Esophagus muscularis mucosa (tissue), 4 donors: ENCODE data around the gene PRRC2B. TPM values are rescaled to one million over a fixed set of nuclear protein-coding genes. Genes with fewer than 3 reads are reported as not detected.

Experiments
- DNase-seq: peaks from one replicate; pipeline ENCODE4 v3.0.0-alpha.2; 2017; ENCODE audit errors: extremely low spot score
- H3K27ac ChIP-seq, 4 donors: fragments of 200-600 bp; sonication (generic); replicated peaks in 1 of 4; 1 replicate in 3 of 4; 2 replicates in 1 of 4; pipeline ENCODE4 v1.5.1; 2016 to 2019; ENCODE audit warnings: mild to moderate bottlenecking in 1 of 4
- H3K27me3 ChIP-seq, 4 donors: fragments of 200-600 bp; sonication (generic); one replicate each; pipeline versions ENCODE4 v1.5.1 to v1.6.0; 2016 to 2019
- H3K36me3 ChIP-seq, 4 donors: fragments of 200-600 bp; sonication (generic); one replicate each; pipeline ENCODE4 v1.5.1; 2016 to 2019
- H3K4me1 ChIP-seq, 4 donors: fragments of 200-600 bp; sonication (generic); one replicate each; pipeline ENCODE4 v1.5.1; 2016 to 2019
- H3K4me3 ChIP-seq, 4 donors: fragments of 200-600 bp; sonication (generic); 1 replicate in 2 of 4; 2 replicates in 2 of 4; pipeline ENCODE4 v1.5.1; 2016 to 2019; ENCODE audit warnings: mild to moderate bottlenecking in 4 of 4, moderate library complexity in 1 of 4
- H3K9me3 ChIP-seq, 4 donors: fragments of 200-600 bp; sonication (generic); 1 replicate in 3 of 4; 2 replicates in 1 of 4; pipeline ENCODE4 v1.5.1; 2016 to 2019
- EP300 ChIP-seq: sonication (generic); formaldehyde crosslinking; IDR thresholded peaks from one replicate; pipeline ENCODE4 v1.6.1; 2017; ENCODE audit warnings: antibody characterized with exemption
- POLR2A ChIP-seq: fragments of 450-650 bp; IDR thresholded peaks from one replicate; pipeline ENCODE4 v1.6.1; 2017; ENCODE audit warnings: antibody characterized with exemption, moderate library complexity, mild to moderate bottlenecking, low read depth
- POLR2AphosphoS5 ChIP-seq, 2 donors: sonication (generic); formaldehyde crosslinking; IDR thresholded peaks; one replicate each; pipeline ENCODE4 v1.6.1; 2017; ENCODE audit warnings: antibody characterized with exemption in 2 of 2
- WGBS: methylation state at CpG from one replicate; pipeline ENCODE4 v1.1.5; 2018; 5-methylcytosine and 5-hydroxymethylcytosine counted together
- intact Hi-C: fragments of 100-400 bp; cut with DNase I; formaldehyde crosslinking; loops from one replicate; pipeline ENCODE4 v1.15.1; 2023
- total RNA-seq, 4 donors: library from RNA; depleted of rRNA; stranded (reverse); fragments of >200 nt; gene quantifications; one replicate each; pipeline versions ENCODE4 v1.1.0 to v1.2.1, GENCODE V29; 2016
- TF ChIP-seq, protein P1 (sequence below), 3 experiments: fragments of 200-600 bp in 2 of 3; fragments of 450-650 bp in 1 of 3; sonication (generic) in 2 of 3; IDR thresholded peaks; one replicate each; pipeline ENCODE4 v1.5.1; 2017 to 2019; ENCODE audit warnings: antibody characterized with exemption in 3 of 3, mild to moderate bottlenecking in 2 of 3, moderate library complexity in 1 of 3

The PRRC2B gene
- total RNA-seq, 4 donors from 2014 or later = 109 to 226 (median 148) TPM

DNA sequence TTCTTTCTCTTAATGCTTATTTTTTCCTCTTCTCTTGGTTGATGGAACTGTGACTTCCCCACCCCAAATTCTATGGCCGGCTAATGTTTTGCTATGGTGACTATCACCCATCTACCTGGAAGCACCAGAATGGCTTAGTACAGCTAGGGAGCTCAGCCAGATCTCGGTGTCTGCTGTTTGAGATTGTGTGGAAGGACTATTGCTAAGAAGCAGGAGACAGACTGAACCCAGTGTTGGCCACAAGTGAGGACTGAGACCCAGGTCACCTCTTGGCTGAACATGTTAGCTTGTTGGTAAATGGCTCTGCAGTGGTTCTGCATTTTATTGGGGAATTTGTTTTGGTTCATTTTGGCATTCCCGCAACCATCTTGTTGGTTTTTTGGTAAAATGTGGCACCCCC is 2.7 kb downstream of the PRRC2B start:
- Histone ChIP-seq H3K9me3 (no peaks in the 10 kb centered on the region), H3K27me3 (no peaks in the 10 kb centered on the region), H3K36me3 (no peaks in the 10 kb centered on the region), H3K4me1 (peaks cover 69 to 80% (median 76%) of the 10 kb centered on the region in 4 donors), H3K27ac (peak overlapping the region; percentile 98 to 99 (median 98)), H3K4me3 (peak overlapping the region; percentile 78 to 89 (median 82))
- DNase-seq = no peak
- no peak for TF ChIP-seq EP300
- no peak for TF ChIP-seq POLR2AphosphoS5 (IDR thresholded peaks at IDR 0.05)
- TF ChIP-seq, protein P1, sequence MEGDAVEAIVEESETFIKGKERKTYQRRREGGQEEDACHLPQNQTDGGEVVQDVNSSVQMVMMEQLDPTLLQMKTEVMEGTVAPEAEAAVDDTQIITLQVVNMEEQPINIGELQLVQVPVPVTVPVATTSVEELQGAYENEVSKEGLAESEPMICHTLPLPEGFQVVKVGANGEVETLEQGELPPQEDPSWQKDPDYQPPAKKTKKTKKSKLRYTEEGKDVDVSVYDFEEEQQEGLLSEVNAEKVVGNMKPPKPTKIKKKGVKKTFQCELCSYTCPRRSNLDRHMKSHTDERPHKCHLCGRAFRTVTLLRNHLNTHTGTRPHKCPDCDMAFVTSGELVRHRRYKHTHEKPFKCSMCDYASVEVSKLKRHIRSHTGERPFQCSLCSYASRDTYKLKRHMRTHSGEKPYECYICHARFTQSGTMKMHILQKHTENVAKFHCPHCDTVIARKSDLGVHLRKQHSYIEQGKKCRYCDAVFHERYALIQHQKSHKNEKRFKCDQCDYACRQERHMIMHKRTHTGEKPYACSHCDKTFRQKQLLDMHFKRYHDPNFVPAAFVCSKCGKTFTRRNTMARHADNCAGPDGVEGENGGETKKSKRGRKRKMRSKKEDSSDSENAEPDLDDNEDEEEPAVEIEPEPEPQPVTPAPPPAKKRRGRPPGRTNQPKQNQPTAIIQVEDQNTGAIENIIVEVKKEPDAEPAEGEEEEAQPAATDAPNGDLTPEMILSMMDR (IDR thresholded peaks at IDR 0.05) = no peak
- TF ChIP-seq POLR2A = no peak
- intact Hi-C loops = no loop called here
- 37% methylated on average over 3 of the region's 3 CpGs for WGBS

DNA sequence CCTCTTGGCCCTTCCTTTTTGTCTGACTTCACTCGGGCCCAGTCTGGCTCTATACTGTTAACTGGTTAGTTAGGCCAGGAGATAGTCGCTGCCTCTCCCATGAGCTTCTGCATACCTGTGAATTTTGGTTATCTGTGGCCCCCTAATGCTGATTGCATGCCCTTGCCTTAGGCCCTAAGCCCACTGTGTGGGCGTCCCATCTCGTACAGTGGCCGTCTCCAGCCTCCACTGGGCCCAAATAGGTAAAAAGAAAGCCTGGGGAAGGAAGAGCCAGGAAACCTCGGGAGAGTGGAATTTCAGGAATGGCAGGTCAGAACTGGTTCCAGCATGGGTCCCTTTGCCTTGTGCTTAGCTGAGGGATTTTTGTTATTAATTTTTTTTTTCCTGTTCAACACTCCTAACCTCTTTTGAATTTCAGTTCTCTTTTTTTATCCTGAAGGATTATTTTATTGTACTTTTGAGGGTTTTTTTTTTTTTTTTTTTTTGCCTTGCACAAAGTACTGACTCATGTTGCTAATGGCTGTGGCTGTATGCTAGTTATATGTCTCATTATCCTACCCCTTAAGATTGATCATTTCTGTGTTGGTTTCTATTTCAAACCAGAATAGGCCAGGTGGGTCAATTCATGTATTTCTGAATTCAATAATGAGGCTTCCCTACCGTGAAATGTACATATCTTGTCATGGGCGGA is 3.4 kb downstream of the PRRC2B start:
- H3K27me3 ChIP-seq = no peaks in the 10 kb centered on the region
- H3K27ac ChIP-seq = peak overlapping the region; percentile 98 to 99 (median 98)
- intact Hi-C loops = no loop called here
- no peaks in the 10 kb centered on the region for H3K36me3 ChIP-seq
- peaks cover 75 to 86% (median 82%) of the 10 kb centered on the region in 4 donors for H3K4me1 ChIP-seq
- TF ChIP-seq, protein P1 (IDR thresholded peaks at IDR 0.05) = no peak
- TF ChIP-seq EP300 = no peak
- H3K9me3 ChIP-seq = no peaks in the 10 kb centered on the region
- no peak for DNase-seq
- H3K4me3 ChIP-seq = peak overlapping the region; percentile 78 to 89 (median 82)
- 22% methylated on average over 8 of the region's 8 CpGs for WGBS

DNA sequence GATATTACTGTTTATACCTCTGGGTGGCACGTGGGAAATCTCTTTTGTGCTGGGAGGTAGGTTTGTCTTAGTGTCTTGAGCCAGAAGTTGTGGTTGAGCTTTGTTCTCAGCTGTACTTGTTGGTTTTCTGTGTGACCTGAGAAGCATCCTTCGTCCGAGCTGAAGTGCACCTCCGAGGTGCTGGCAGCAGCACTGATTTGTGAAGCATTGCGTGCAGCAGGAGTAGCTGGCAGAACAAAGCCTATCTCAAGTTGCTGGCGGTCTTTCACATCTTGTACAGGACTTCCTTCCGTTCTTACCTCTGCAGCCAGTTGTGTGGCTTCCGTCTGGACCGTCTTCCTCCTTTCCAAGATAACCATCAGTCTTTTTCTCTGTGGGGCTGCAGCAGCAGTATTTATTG is 4.3 kb downstream of the PRRC2B start:
- Histone ChIP-seq H3K27ac (peak overlapping the region; percentile 98 to 99 (median 98)), H3K36me3 (no peaks in the 10 kb centered on the region), H3K4me1 (peaks cover 81 to 91% (median 88%) of the 10 kb centered on the region in 4 donors), H3K4me3 (peak overlapping the region in 1 of 4 donors; percentile 1), H3K9me3 (no peaks in the 10 kb centered on the region), H3K27me3 (no peaks in the 10 kb centered on the region)
- no peak for DNase-seq
- 26% methylated on average over 9 of the region's 9 CpGs for WGBS
- intact Hi-C loops = no loop called here
- TF ChIP-seq POLR2AphosphoS5 (IDR thresholded peaks at IDR 0.05) = peak in 1 of 2 donors; percentile 36
- no peak for TF ChIP-seq POLR2A

DNA sequence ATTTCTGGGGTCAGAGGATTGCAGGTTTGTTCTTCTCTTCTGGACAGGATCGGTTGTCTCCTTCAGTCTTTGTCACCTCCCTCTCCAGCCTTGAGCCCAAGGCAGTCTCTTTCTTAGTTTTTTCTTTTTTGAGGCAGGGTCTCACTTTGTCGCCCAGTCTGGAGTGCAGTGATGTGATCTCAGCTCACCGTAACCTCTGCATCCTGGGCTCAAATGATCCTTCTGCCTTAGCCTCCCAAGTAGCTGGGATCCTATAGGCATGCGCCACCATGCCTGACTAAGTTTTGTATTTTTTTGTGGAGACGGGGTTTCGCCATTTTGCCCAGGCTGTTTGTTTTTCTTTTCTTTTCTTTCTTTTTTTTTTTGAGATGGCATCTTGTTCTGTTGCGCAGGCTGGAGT is 6.1 kb downstream of the PRRC2B start:
- peak overlapping the region; percentile 11 to 99 (median 98) for H3K27ac ChIP-seq
- intact Hi-C loops = no loop called here

DNA sequence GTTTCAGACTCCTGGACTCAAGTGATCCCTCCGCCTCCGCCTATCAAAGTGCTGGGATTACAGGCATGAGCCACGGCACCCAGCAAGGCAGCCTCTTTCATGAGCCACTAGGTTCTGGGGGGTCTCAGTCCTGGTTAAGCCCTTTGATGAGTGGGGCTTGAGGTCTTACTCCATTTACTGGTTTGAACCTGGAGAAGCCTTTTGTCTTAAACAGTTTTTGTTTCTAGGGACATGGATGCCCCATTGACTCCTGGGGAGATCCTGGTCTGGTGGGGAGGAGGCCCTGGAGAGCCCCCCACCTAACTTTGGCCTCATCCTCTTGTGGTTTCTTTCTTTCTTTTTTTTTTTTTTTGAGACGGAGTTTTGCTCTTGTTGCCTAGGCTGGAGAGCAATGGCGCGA is 6.7 kb downstream of the PRRC2B start:
- Histone ChIP-seq H3K27ac (peak overlapping the region in 3 of 4 donors; percentile 11 to 99 (median 81)), H3K36me3 (no peaks in the 10 kb centered on the region), H3K4me3 (no peak overlapping the region), H3K27me3 (no peaks in the 10 kb centered on the region), H3K4me1 (peaks cover 97 to 100% (median 100%) of the 10 kb centered on the region in 4 donors), H3K9me3 (no peaks in the 10 kb centered on the region)
- TF ChIP-seq, protein P1 (IDR thresholded peaks at IDR 0.05) = no peak
- TF ChIP-seq POLR2A = no peak
- TF ChIP-seq POLR2AphosphoS5 (IDR thresholded peaks at IDR 0.05) = no peak
- no peak for TF ChIP-seq EP300
- WGBS = 80% methylated on average over 6 of the region's 6 CpGs
- DNase-seq = no peak
- intact Hi-C loops = no loop called here

More for the DNA sequence above, 6.1 kb downstream of the PRRC2B start:
- TF ChIP-seq EP300 (no peak), POLR2AphosphoS5 (IDR thresholded peaks at IDR 0.05) (no peak)
- WGBS = 87% methylated on average over 7 of the region's 7 CpGs
- H3K36me3 ChIP-seq = no peaks in the 10 kb centered on the region
- peaks cover 95 to 100% (median 100%) of the 10 kb centered on the region in 4 donors for H3K4me1 ChIP-seq
- H3K27me3 ChIP-seq = no peaks in the 10 kb centered on the region
- no peak for DNase-seq
- H3K9me3 ChIP-seq = no peaks in the 10 kb centered on the region
- H3K4me3 ChIP-seq = no peak overlapping the region
